Ishikawa (cell line): ENCODE data around the gene NCBP3.

Experiments used
- CEBPB ChIP-seq: IDR thresholded peaks from 2 replicates; pipeline ENCODE4 v1.6.1; 2012
- CREB1 ChIP-seq: IDR thresholded peaks from 2 replicates; pipeline ENCODE4 v1.6.1; 2012; ENCODE audit warnings: low read depth
- EGR1 ChIP-seq: IDR thresholded peaks from 2 replicates; pipeline ENCODE4 v1.6.1; 2012
- EP300 ChIP-seq: IDR thresholded peaks from 2 replicates; pipeline ENCODE4 v1.6.1; 2012; ENCODE audit warnings: borderline replicate concordance
- FOXM1 ChIP-seq: IDR thresholded peaks from 2 replicates; pipeline ENCODE4 v1.6.1; 2012; ENCODE audit warnings: low read depth, borderline replicate concordance
- MAX ChIP-seq: IDR thresholded peaks from 2 replicates; pipeline ENCODE4 v1.6.1; 2012
- NFIC ChIP-seq: IDR thresholded peaks from 2 replicates; pipeline ENCODE4 v1.6.1; 2012
- RAD21 ChIP-seq: IDR thresholded peaks from 2 replicates; pipeline ENCODE4 v1.6.1; 2012; ENCODE audit warnings: low read depth
- REST ChIP-seq: IDR thresholded peaks from 2 replicates; pipeline ENCODE4 v1.6.1; 2012; ENCODE audit warnings: low read depth, mild to moderate bottlenecking
- TAF1 ChIP-seq: IDR thresholded peaks from 2 replicates; pipeline ENCODE4 v1.6.1; 2012; ENCODE audit warnings: low read depth, mild to moderate bottlenecking
- TCF12 ChIP-seq: IDR thresholded peaks from 2 replicates; pipeline ENCODE4 v1.6.1; 2012; ENCODE audit warnings: low read depth
- TEAD4 ChIP-seq: IDR thresholded peaks from 2 replicates; pipeline ENCODE4 v1.6.1; 2012
- USF1 ChIP-seq: IDR thresholded peaks from 2 replicates; pipeline ENCODE4 v1.6.1; 2012
- YY1 ChIP-seq: IDR thresholded peaks from 2 replicates; pipeline ENCODE4 v1.6.1; 2012; ENCODE audit warnings: low read depth
- ZBTB7A ChIP-seq: IDR thresholded peaks from 2 replicates; pipeline ENCODE4 v1.6.1; 2012; ENCODE audit warnings: low read depth

NCBP3 gene

GRCh38 chr17:3800362-3801271, 45.4 kb downstream of the NCBP3 start, which contains the start of gene ITGAE:
ITGAE (minus strand) TSS chr17:3801188; CDS start chr17:3801144, 44 bp downstream.
- TF ChIP-seq RAD21 (no peak), TEAD4 (no peak), FOXM1 (no peak), CREB1 (no peak), NFIC (no peak), ZBTB7A (no peak), TAF1 (no peak)

GRCh38 chr17:3799181-3799945, 46.7 kb downstream of the NCBP3 start:
- TF ChIP-seq CEBPB (no peak), YY1 (no peak), ZBTB7A (no peak), CREB1 (no peak), MAX (no peak), TEAD4 (no peak), USF1 (no peak), RAD21 (no peak)

GRCh38 chr17:3798273-3799180, 47.5 kb downstream of the NCBP3 start:
- TF ChIP-seq NFIC (no peak), CEBPB (no peak), REST (no peak), YY1 (no peak), RAD21 (no peak), MAX (no peak), TEAD4 (no peak), TCF12 (no peak), CREB1 (no peak), TAF1 (no peak), ZBTB7A (no peak), USF1 (no peak), EP300 (no peak), FOXM1 (no peak), EGR1 (no peak)

GRCh38 chr17:3796822-3797170, 49.2 kb downstream of the NCBP3 start:
- TF ChIP-seq USF1 (no peak), FOXM1 (no peak), NFIC (no peak), MAX (no peak), ZBTB7A (no peak), EGR1 (no peak), TEAD4 (no peak), RAD21 (no peak), EP300 (no peak), REST (no peak), YY1 (no peak), TAF1 (no peak)
